BLaER1 (cell line): ENCODE results near the gene NHLRC2.

ENCODE experiments used
- H3K27ac ChIP-seq: shearing (Covaris generic); formaldehyde crosslinking; 2 replicates; pipeline ENCODE4 v1.8.1; 2022
- H3K27me3 ChIP-seq: shearing (Covaris generic); formaldehyde crosslinking; 2 replicates; pipeline ENCODE4 v1.8.1; 2022
- H3K36me3 ChIP-seq: shearing (Covaris generic); formaldehyde crosslinking; 2 replicates; pipeline ENCODE4 v1.8.1; 2022
- H3K4me1 ChIP-seq: shearing (Covaris generic); formaldehyde crosslinking; 2 replicates; pipeline ENCODE4 v1.8.1; 2022
- H3K4me2 ChIP-seq: shearing (Covaris generic); formaldehyde crosslinking; 2 replicates; pipeline ENCODE4 v1.8.1; 2022
- H3K4me3 ChIP-seq: shearing (Covaris generic); formaldehyde crosslinking; 2 replicates; pipeline ENCODE4 v1.8.1; 2022
- H3K9ac ChIP-seq: shearing (Covaris generic); formaldehyde crosslinking; 2 replicates; pipeline ENCODE4 v1.8.1; 2022
- H3K9me3 ChIP-seq: shearing (Covaris generic); formaldehyde crosslinking; 2 replicates; pipeline ENCODE4 v1.8.1; 2022
- H4K20me1 ChIP-seq: shearing (Covaris generic); formaldehyde crosslinking; 2 replicates; pipeline ENCODE4 v1.8.1; 2022
- Cebpa-rat ChIP-seq: shearing (Covaris generic); IDR thresholded peaks from 2 replicates; pipeline ENCODE4 v1.8.1; 2022

NHLRC2 gene

GRCh38 chr10:113879691-113880090 lies 25.2 kb downstream of the NHLRC2 start:
- no peak overlapping the region for H3K4me3 ChIP-seq
- TF ChIP-seq Cebpa-rat = no peak
- no peaks in the 10 kb centered on the region for H3K9me3 ChIP-seq
- no peak overlapping the region for H3K9ac ChIP-seq
- no peaks in the 10 kb centered on the region for H3K27me3 ChIP-seq
- peaks cover 10% of the 10 kb centered on the region; the same call in 1 of the 2 replicates for H4K20me1 ChIP-seq
- peaks cover 24% of the 10 kb centered on the region for H3K4me1 ChIP-seq
- peak overlapping the region; percentile 7; the same call in 1 of the 2 replicates for H3K27ac ChIP-seq
- H3K4me2 ChIP-seq = peak overlapping the region; percentile 43
- peaks cover 38% of the 10 kb centered on the region for H3K36me3 ChIP-seq

- Histone ChIP-seq H3K27ac (no peak overlapping the region), H3K4me3 (no peak overlapping the region), H3K27me3 (no peaks in the 10 kb centered on the region), H3K36me3 (peaks cover 38% of the 10 kb centered on the region), H3K9me3 (no peaks in the 10 kb centered on the region), H4K20me1 (peaks cover 5% of the 10 kb centered on the region; the same call in 1 of the 2 replicates), H3K9ac (no peak overlapping the region), H3K4me2 (no peak overlapping the region; the same call in 1 of the 2 replicates), H3K4me1 (peaks cover 24% of the 10 kb centered on the region)
- TF ChIP-seq Cebpa-rat = no peak
Observed at GRCh38 chr10:113880236-113880635, 25.8 kb downstream of the NHLRC2 start.

- no peak for TF ChIP-seq Cebpa-rat
- Histone ChIP-seq H3K36me3 (peaks cover 43% of the 10 kb centered on the region), H3K9me3 (no peaks in the 10 kb centered on the region), H3K27ac (no peak overlapping the region), H3K4me1 (peaks cover 24% of the 10 kb centered on the region), H3K4me2 (no peak overlapping the region), H4K20me1 (no peaks in the 10 kb centered on the region), H3K27me3 (no peaks in the 10 kb centered on the region), H3K4me3 (no peak overlapping the region), H3K9ac (no peak overlapping the region)
Observed at GRCh38 chr10:113882240-113882639, 27.8 kb downstream of the NHLRC2 start.

GRCh38 chr10:113889911-113890310 lies 35.5 kb downstream of the NHLRC2 start:
- Histone ChIP-seq H3K4me3 (no peak overlapping the region), H4K20me1 (no peaks in the 10 kb centered on the region), H3K36me3 (peaks cover 65% of the 10 kb centered on the region), H3K27ac (no peak overlapping the region), H3K4me2 (no peak overlapping the region), H3K27me3 (no peaks in the 10 kb centered on the region), H3K4me1 (no peaks in the 10 kb centered on the region), H3K9ac (no peak overlapping the region), H3K9me3 (no peaks in the 10 kb centered on the region)
- TF ChIP-seq Cebpa-rat = no peak

GRCh38 chr10:113890769-113891168 lies 36.3 kb downstream of the NHLRC2 start:
- no peak overlapping the region for H3K4me3 ChIP-seq
- H3K4me2 ChIP-seq = no peak overlapping the region

GRCh38 chr10:113891476-113891875 lies 37.0 kb downstream of the NHLRC2 start:
- H3K27me3 ChIP-seq = no peaks in the 10 kb centered on the region
- H3K9ac ChIP-seq = no peak overlapping the region

More at GRCh38 chr10:113890769-113891168, 36.3 kb downstream of the NHLRC2 start:
- peaks cover 73% of the 10 kb centered on the region for H3K36me3 ChIP-seq
- no peaks in the 10 kb centered on the region for H3K27me3 ChIP-seq
- no peaks in the 10 kb centered on the region for H4K20me1 ChIP-seq
- no peaks in the 10 kb centered on the region for H3K4me1 ChIP-seq
- H3K27ac ChIP-seq = no peak overlapping the region
- H3K9ac ChIP-seq = no peak overlapping the region
- peaks cover 4% of the 10 kb centered on the region; the same call in 1 of the 2 replicates for H3K9me3 ChIP-seq
- TF ChIP-seq Cebpa-rat = no peak

GRCh38 chr10:113893570-113893969 lies 39.1 kb downstream of the NHLRC2 start:
- TF ChIP-seq Cebpa-rat = no peak
- Histone ChIP-seq H3K4me1 (no peaks in the 10 kb centered on the region), H3K9ac (no peak overlapping the region), H3K36me3 (peaks cover 67% of the 10 kb centered on the region), H3K27ac (no peak overlapping the region), H3K4me2 (no peak overlapping the region), H4K20me1 (no peaks in the 10 kb centered on the region), H3K27me3 (no peaks in the 10 kb centered on the region), H3K9me3 (peaks cover 4% of the 10 kb centered on the region; the same call in 1 of the 2 replicates), H3K4me3 (no peak overlapping the region)

More at GRCh38 chr10:113891476-113891875, 37.0 kb downstream of the NHLRC2 start:
- Histone ChIP-seq H3K4me3 (no peak overlapping the region), H4K20me1 (no peaks in the 10 kb centered on the region), H3K4me2 (no peak overlapping the region), H3K4me1 (no peaks in the 10 kb centered on the region), H3K27ac (no peak overlapping the region), H3K9me3 (peaks cover 4% of the 10 kb centered on the region; the same call in 1 of the 2 replicates), H3K36me3 (peaks cover 71% of the 10 kb centered on the region)
- no peak for TF ChIP-seq Cebpa-rat

GRCh38 chr10:113894581-113894980 lies 40.1 kb downstream of the NHLRC2 start:
- Histone ChIP-seq H3K9ac (no peak overlapping the region), H3K27ac (no peak overlapping the region), H3K36me3 (peaks cover 69% of the 10 kb centered on the region), H3K4me2 (no peak overlapping the region), H3K4me3 (no peak overlapping the region), H3K4me1 (0 out of 2 replicates have a peak, but pooled peaks cover 4% of the 10 kb centered on the region), H3K9me3 (peaks cover 4% of the 10 kb centered on the region; the same call in 1 of the 2 replicates), H4K20me1 (no peaks in the 10 kb centered on the region), H3K27me3 (no peaks in the 10 kb centered on the region)
- TF ChIP-seq Cebpa-rat = no peak

GRCh38 chr10:113895018-113895417 lies 40.6 kb downstream of the NHLRC2 start:
- H3K27ac ChIP-seq = no peak overlapping the region
- no peak overlapping the region for H3K4me2 ChIP-seq
- peaks cover 4% of the 10 kb centered on the region; the same call in 1 of the 2 replicates for H3K9me3 ChIP-seq

GRCh38 chr10:113897693-113898618 lies 43.5 kb downstream of the NHLRC2 start:
- Histone ChIP-seq H3K9ac (no peak overlapping the region), H3K4me2 (no peak overlapping the region), H4K20me1 (no peaks in the 10 kb centered on the region), H3K27ac (no peak overlapping the region), H3K27me3 (no peaks in the 10 kb centered on the region), H3K36me3 (peaks cover 71% of the 10 kb centered on the region), H3K9me3 (peaks cover 4% of the 10 kb centered on the region; the same call in 1 of the 2 replicates), H3K4me3 (no peak overlapping the region), H3K4me1 (0 out of 2 replicates have a peak, but pooled peaks cover 4% of the 10 kb centered on the region)
- no peak for TF ChIP-seq Cebpa-rat

More at GRCh38 chr10:113895018-113895417, 40.6 kb downstream of the NHLRC2 start:
- no peak for TF ChIP-seq Cebpa-rat
- 0 out of 2 replicates have a peak, but pooled peaks cover 4% of the 10 kb centered on the region for H3K4me1 ChIP-seq
- H3K36me3 ChIP-seq = peaks cover 69% of the 10 kb centered on the region
- no peaks in the 10 kb centered on the region for H3K27me3 ChIP-seq
- no peak overlapping the region for H3K9ac ChIP-seq
- H3K4me3 ChIP-seq = no peak overlapping the region
- no peaks in the 10 kb centered on the region for H4K20me1 ChIP-seq
